Natural killer cell (primary cell): ENCODE results near the gene TMEM208. TPM values are rescaled to one million over a fixed set of nuclear protein-coding genes. Genes with fewer than 3 reads are reported as not detected.
A peak's percentile ranks its signal among the peaks of the same experiment; 100 is the strongest.

Source experiments
- ATAC-seq, 3 donors: fragments of 150-1000 bp in 2 of 3; fragments of 200-7000 bp in 1 of 3; cut with Tn5 transposase; 1 replicate in 1 of 3; 2 replicates in 2 of 3; pipeline ENCODE4 v1.10.0; 2021; ENCODE audit warnings: mild to moderate bottlenecking in 2 of 3, moderate library complexity in 2 of 3
- DNase-seq, 2 donors: peaks; one replicate each; pipeline versions ENCODE4 v3.0.0 to v3.0.0-alpha.2; 2013 to 2021; ENCODE audit warnings: mixed read lengths in 1 of 2
- H3K27ac ChIP-seq: one replicate; pipeline ENCODE4 v1.5.1; 2013; ENCODE audit warnings: mild to moderate bottlenecking, low read length
- H3K27me3 ChIP-seq: one replicate; pipeline ENCODE4 v1.6.1; 2013; ENCODE audit warnings: low read length; ENCODE audit not compliant: control insufficient read depth, insufficient read depth
- H3K36me3 ChIP-seq: one replicate; pipeline ENCODE4 v1.6.1; 2013; ENCODE audit warnings: low read length; ENCODE audit not compliant: control insufficient read depth, insufficient read depth
- H3K4me1 ChIP-seq: one replicate; pipeline ENCODE4 v1.6.1; 2013; ENCODE audit warnings: low read length; ENCODE audit not compliant: control insufficient read depth, insufficient read depth
- H3K4me3 ChIP-seq: one replicate; pipeline ENCODE4 v1.5.1; 2013; ENCODE audit warnings: low read length
- H3K9me3 ChIP-seq: one replicate; pipeline ENCODE4 v1.6.1; 2013; ENCODE audit warnings: low read length; ENCODE audit not compliant: control insufficient read depth, insufficient read depth
- H3K27ac Mint-ChIP-seq, 2 donors: one replicate each; pipeline ENCODE4 v1.8.0; 2022; ENCODE audit warnings: mild to moderate bottlenecking in 2 of 2, mixed read lengths in 2 of 2, moderate library complexity in 1 of 2
- H3K27me3 Mint-ChIP-seq, 2 donors: one replicate each; pipeline ENCODE4 v1.8.0; 2022; ENCODE audit warnings: low read depth in 2 of 2, mixed read lengths in 2 of 2
- H3K36me3 Mint-ChIP-seq: one replicate; pipeline ENCODE4 v1.8.0; 2022; ENCODE audit warnings: mixed read lengths
- H3K4me1 Mint-ChIP-seq, 2 donors: one replicate each; pipeline ENCODE4 v1.8.0; 2022; ENCODE audit warnings: mixed read lengths in 2 of 2
- H3K4me3 Mint-ChIP-seq: one replicate; pipeline ENCODE4 v1.8.0; 2022; ENCODE audit warnings: mild to moderate bottlenecking, moderate library complexity, mixed read lengths
- H3K9me3 Mint-ChIP-seq, 2 donors: one replicate each; pipeline ENCODE4 v1.8.0; 2022; ENCODE audit warnings: mixed read lengths in 2 of 2
- CTCF ChIP-seq: fragments of 200-600 bp; IDR thresholded peaks from one replicate; pipeline ENCODE4 v1.8.0; 2022; ENCODE audit warnings: antibody characterized with exemption
- WGBS: methylation state at CpG from one replicate; pipeline ENCODE4 v1.1.7; 2013; ENCODE audit warnings: missing lambda C conversion rate; ENCODE audit not compliant: insufficient coverage; 5-methylcytosine and 5-hydroxymethylcytosine counted together
- intact Hi-C: fragments of 100-400 bp; cut with micrococcal nuclease; formaldehyde crosslinking; loops from one replicate; pipeline ENCODE4 v1.14.2; 2022
- total RNA-seq, 4 donors: library from RNA; stranded (reverse); fragments of 120-200 nt in 1 of 4; gene quantifications; one replicate each; pipeline versions ENCODE4 v1.2.3 to v1.2.4, GENCODE V29; 2013 to 2022

TMEM208 gene
- total RNA-seq, 3 donors from 2014 or later (not counting 1 experiment from before 2014, with no cell fraction given) = 34.5 to 39.2 (median 36.7) TPM

GRCh38 chr16:67199011-67199807 is 27.7 kb upstream of the TMEM208 start, which contains the start of gene ELMO3:
TSS of gene ELMO3 (plus strand) at chr16:67199131. CDS start at chr16:67199327, 196 bp downstream.
- H3K36me3 Mint-ChIP-seq = peaks cover 14% of the 10 kb centered on the region
- no peak within 1 kb of the TSS for H3K27ac ChIP-seq
- H3K4me3 Mint-ChIP-seq = no peak within 1 kb of the TSS
- ATAC-seq = peak in 1 of 3 donors; percentile 47
- peaks cover 16 to 22% of the 10 kb centered on the region in 2 donors for H3K4me1 Mint-ChIP-seq
- TF ChIP-seq CTCF = no peak
- H3K27me3 ChIP-seq = no peaks in the 10 kb centered on the region
- no peaks in the 10 kb centered on the region for H3K27me3 Mint-ChIP-seq
- intact Hi-C loops = no loop called here
- H3K9me3 ChIP-seq = no peaks in the 10 kb centered on the region
- no peaks in the 10 kb centered on the region for H3K4me1 ChIP-seq
- 90% methylated on average over 58 of the region's 61 CpGs for WGBS
- no peaks in the 10 kb centered on the region for H3K9me3 Mint-ChIP-seq
- H3K4me3 ChIP-seq = no peak within 1 kb of the TSS
- peaks cover 66% of the 10 kb centered on the region for H3K36me3 ChIP-seq
- H3K27ac Mint-ChIP-seq = peak within 1 kb of the TSS in 1 of 2 donors; percentile 40
- no peak for DNase-seq

GRCh38 chr16:67199808-67200198 is 27.1 kb upstream of the TMEM208 start:
- WGBS = 86% methylated on average over 19 of the region's 22 CpGs
- no peak for TF ChIP-seq CTCF
- H3K36me3 Mint-ChIP-seq = peaks cover 14% of the 10 kb centered on the region

GRCh38 chr16:67200491-67200890 is 26.4 kb upstream of the TMEM208 start:
- ATAC-seq (no peak), DNase-seq (no peak)
- peaks cover 14% of the 10 kb centered on the region for H3K36me3 Mint-ChIP-seq
- no peak overlapping the region for H3K4me3 Mint-ChIP-seq
- peaks cover 15 to 16% of the 10 kb centered on the region in 2 donors for H3K4me1 Mint-ChIP-seq
- H3K27me3 ChIP-seq = no peaks in the 10 kb centered on the region
- no peak for TF ChIP-seq CTCF
- no peak overlapping the region for H3K27ac ChIP-seq
- H3K9me3 Mint-ChIP-seq = no peaks in the 10 kb centered on the region
- H3K9me3 ChIP-seq = no peaks in the 10 kb centered on the region
- no peak overlapping the region for H3K27ac Mint-ChIP-seq
- no peak overlapping the region for H3K4me3 ChIP-seq
- H3K36me3 ChIP-seq = peaks cover 56% of the 10 kb centered on the region
- intact Hi-C loops = no loop called here
- no peaks in the 10 kb centered on the region for H3K27me3 Mint-ChIP-seq
- WGBS = 96% methylated on average over 8 of the region's 8 CpGs
- no peaks in the 10 kb centered on the region for H3K4me1 ChIP-seq

More at GRCh38 chr16:67199808-67200198, 27.1 kb upstream of the TMEM208 start:
- H3K4me3 Mint-ChIP-seq = no peak overlapping the region
- no peaks in the 10 kb centered on the region for H3K27me3 ChIP-seq
- H3K27ac ChIP-seq = no peak overlapping the region
- H3K27ac Mint-ChIP-seq = no peak overlapping the region
- DNase-seq (no peak), ATAC-seq (peak in 1 of 3 donors; percentile 14)
- no peaks in the 10 kb centered on the region for H3K4me1 ChIP-seq
- H3K27me3 Mint-ChIP-seq = no peaks in the 10 kb centered on the region
- peaks cover 16 to 17% of the 10 kb centered on the region in 2 donors for H3K4me1 Mint-ChIP-seq
- no peaks in the 10 kb centered on the region for H3K9me3 ChIP-seq
- H3K4me3 ChIP-seq = no peak overlapping the region
- H3K9me3 Mint-ChIP-seq = no peaks in the 10 kb centered on the region
- H3K36me3 ChIP-seq = peaks cover 63% of the 10 kb centered on the region
- intact Hi-C loops = no loop called here
